Measurements from ENCODE around the gene METTL22. TPM values are rescaled to one million over a fixed set of nuclear protein-coding genes. Genes with fewer than 3 reads are reported as not detected.

The METTL22 gene
- polyA plus RNA-seq, 1 of the 3 experiments (the other 2 are of a cell fraction) = 38.3 TPM

DNA sequence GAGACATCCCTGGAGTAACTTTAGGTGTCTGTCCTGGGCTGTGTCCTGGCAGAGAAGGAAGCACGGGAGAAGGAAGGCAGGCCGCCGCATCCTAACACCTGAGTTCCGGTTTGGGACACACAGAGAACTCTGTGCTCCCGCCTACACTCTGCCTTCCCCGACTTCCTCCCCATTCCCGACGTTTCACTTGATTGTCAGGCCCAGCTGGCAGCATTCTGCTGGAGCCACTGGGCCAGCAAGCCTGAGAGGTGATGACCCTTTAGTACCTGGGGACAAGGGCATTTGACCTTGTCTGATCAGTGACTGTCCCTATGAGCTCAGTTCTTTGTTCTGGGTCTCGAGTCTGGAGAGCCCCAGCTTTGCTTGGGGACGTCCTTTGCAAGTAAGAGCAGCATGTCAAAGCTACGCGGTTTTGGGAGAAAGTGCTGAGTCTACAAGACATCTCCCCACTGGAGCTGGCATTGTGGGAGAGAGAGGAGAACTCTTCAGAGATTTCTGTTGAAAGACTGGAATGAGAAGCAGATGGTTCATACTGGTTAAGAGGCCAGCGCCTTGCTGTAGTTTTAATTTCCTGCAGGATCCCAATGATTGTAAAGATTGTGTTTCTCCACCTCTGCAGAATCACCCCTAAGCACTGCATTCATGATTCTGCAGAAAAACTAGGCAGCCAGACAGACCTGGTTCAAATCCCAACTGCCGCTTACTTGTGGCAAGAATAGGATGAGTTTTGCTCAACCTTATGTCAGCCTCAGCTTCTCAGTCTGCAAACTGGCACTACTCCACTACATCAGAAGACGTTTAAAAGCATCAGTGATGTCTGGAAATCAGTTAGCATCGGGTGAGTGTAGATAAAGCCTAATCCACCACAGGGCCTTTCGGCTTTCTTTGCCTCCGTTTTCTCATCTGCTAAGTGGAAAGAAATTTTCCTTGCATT, 73.6 kb downstream of the METTL22 start:
- DNase-seq = no peak
- H3K4me3 ChIP-seq (ENCODE audit: low read depth in 2 of 2, low read length in 1 of 2) = no peak overlapping the region
- H3K27ac ChIP-seq (ENCODE audit: low read depth in 2 of 2, low read length in 1 of 2) = no peak overlapping the region
- no peak overlapping the region for H3K4me2 ChIP-seq
- POLR2A ChIA-PET = no interaction called here
- H3K36me3 ChIP-seq (replicated peaks in 1 of 2; ENCODE audit: control insufficient read depth in 1 of 2, insufficient read depth in 2 of 2, low read length in 1 of 2) = no peaks in the 10 kb centered on the region
- no peak overlapping the region for H2AFZ ChIP-seq (ENCODE audit: low read depth)
- no peaks in the 10 kb centered on the region for H3K27me3 ChIP-seq (ENCODE audit: insufficient read depth)
- H3K9ac ChIP-seq = no peak overlapping the region
- CTCF ChIA-PET = interaction anchor here (0.7 to 1.6 kb wide), 2 partner anchors 19 to 185 kb away, joined by 3 to 4 read pairs; no protein-coding TSS in a partner anchor
- no peaks in the 10 kb centered on the region for H3K79me2 ChIP-seq (ENCODE audit: insufficient read depth)
- H3K9me3 ChIP-seq = no peaks in the 10 kb centered on the region
- 61% methylated on average over 14 of the region's 18 CpGs for WGBS (ENCODE audit: low lambda C conversion rate)
- H4K20me1 ChIP-seq (ENCODE audit: insufficient read depth) = no peaks in the 10 kb centered on the region
- H3K4me1 ChIP-seq (ENCODE audit: control insufficient read depth in 1 of 2, insufficient read depth in 2 of 2, low read depth in 1 of 2, low read length in 1 of 2) = no peaks in the 10 kb centered on the region; a peak in 1 of 4 replicates
- TF ChIP-seq FOXM1 (IDR thresholded peaks at IDR 0.05; ENCODE audit: low read depth) (no peak), MEF2A (IDR thresholded peaks at IDR 0.05; ENCODE audit: borderline replicate concordance, low read depth) (no peak), RAD21 (IDR thresholded peaks at IDR 0.05; ENCODE audit: low read length) (no peak), POLR2AphosphoS5 (IDR thresholded peaks at IDR 0.05; ENCODE audit: low read depth, low read length) (no peak), TCF12 (IDR thresholded peaks at IDR 0.05) (no peak), EZH2phosphoT487 (IDR thresholded peaks at IDR 0.05; ENCODE audit: borderline replicate concordance, low read depth) (no peak), SMC3 (IDR thresholded peaks at IDR 0.05; ENCODE audit: low read depth, low read length) (no peak), NFIC (IDR thresholded peaks at IDR 0.05; ENCODE audit: borderline replicate concordance) (no peak)
- TF ChIP-seq, protein P1, sequence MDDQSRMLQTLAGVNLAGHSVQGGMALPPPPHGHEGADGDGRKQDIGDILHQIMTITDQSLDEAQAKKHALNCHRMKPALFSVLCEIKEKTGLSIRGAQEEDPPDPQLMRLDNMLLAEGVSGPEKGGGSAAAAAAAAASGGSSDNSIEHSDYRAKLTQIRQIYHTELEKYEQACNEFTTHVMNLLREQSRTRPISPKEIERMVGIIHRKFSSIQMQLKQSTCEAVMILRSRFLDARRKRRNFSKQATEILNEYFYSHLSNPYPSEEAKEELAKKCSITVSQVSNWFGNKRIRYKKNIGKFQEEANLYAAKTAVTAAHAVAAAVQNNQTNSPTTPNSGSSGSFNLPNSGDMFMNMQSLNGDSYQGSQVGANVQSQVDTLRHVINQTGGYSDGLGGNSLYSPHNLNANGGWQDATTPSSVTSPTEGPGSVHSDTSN (IDR thresholded peaks at IDR 0.05) = no peak
- TF ChIP-seq, protein P2, sequence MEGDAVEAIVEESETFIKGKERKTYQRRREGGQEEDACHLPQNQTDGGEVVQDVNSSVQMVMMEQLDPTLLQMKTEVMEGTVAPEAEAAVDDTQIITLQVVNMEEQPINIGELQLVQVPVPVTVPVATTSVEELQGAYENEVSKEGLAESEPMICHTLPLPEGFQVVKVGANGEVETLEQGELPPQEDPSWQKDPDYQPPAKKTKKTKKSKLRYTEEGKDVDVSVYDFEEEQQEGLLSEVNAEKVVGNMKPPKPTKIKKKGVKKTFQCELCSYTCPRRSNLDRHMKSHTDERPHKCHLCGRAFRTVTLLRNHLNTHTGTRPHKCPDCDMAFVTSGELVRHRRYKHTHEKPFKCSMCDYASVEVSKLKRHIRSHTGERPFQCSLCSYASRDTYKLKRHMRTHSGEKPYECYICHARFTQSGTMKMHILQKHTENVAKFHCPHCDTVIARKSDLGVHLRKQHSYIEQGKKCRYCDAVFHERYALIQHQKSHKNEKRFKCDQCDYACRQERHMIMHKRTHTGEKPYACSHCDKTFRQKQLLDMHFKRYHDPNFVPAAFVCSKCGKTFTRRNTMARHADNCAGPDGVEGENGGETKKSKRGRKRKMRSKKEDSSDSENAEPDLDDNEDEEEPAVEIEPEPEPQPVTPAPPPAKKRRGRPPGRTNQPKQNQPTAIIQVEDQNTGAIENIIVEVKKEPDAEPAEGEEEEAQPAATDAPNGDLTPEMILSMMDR (IDR thresholded peaks at IDR 0.05) = no peak
- no peaks in the 10 kb centered on the region for H3F3A ChIP-seq (replicated peaks; ENCODE audit: insufficient read depth)
- H3K9me2 ChIP-seq = no peaks in the 10 kb centered on the region

DNA sequence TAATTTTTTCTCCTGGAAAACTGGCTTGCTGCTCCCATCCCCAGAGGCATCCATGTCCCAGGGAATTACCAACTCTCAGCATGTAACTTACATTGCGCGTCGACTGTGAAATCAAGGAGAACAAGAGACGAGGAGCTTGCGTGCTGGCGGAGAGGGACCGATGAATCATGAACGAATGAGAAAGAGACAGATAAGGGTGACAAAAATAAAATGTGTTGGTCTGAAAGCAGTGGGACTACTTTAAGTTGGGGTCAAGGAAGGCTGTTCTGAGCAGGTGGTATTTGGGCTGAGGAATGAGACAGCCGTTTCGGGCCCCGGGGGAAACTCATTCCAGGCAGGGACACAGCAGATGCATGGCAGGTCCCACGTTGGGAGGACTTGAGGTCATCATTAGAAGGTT, 75.4 kb downstream of the METTL22 start:
- Histone ChIP-seq H3K79me2 (ENCODE audit: insufficient read depth) (no peaks in the 10 kb centered on the region), H3F3A (replicated peaks; ENCODE audit: insufficient read depth) (no peaks in the 10 kb centered on the region), H2AFZ (ENCODE audit: low read depth) (no peak overlapping the region), H3K9me3 (no peaks in the 10 kb centered on the region), H3K9me2 (no peaks in the 10 kb centered on the region), H3K36me3 (replicated peaks in 1 of 2; ENCODE audit: control insufficient read depth in 1 of 2, insufficient read depth in 2 of 2, low read length in 1 of 2) (no peaks in the 10 kb centered on the region), H3K9ac (no peak overlapping the region), H3K4me2 (no peak overlapping the region), H4K20me1 (ENCODE audit: insufficient read depth) (no peaks in the 10 kb centered on the region), H3K4me3 (ENCODE audit: low read depth in 2 of 2, low read length in 1 of 2) (no peak overlapping the region), H3K27me3 (ENCODE audit: insufficient read depth) (no peaks in the 10 kb centered on the region), H3K27ac (ENCODE audit: low read depth in 2 of 2, low read length in 1 of 2) (no peak overlapping the region), H3K4me1 (ENCODE audit: control insufficient read depth in 1 of 2, insufficient read depth in 2 of 2, low read depth in 1 of 2, low read length in 1 of 2) (no peaks in the 10 kb centered on the region; a peak in 1 of 4 replicates)
- DNase-seq = no peak
- ChIA-PET POLR2A (no interaction called here), CTCF (interaction anchor here (2.1 kb wide), 1 partner anchor 8 kb away, joined by 6 read pairs; no protein-coding TSS in a partner anchor)
- WGBS (ENCODE audit: low lambda C conversion rate) = 74% methylated on average over 9 of the region's 12 CpGs
- no peak for TF ChIP-seq SMC3 (IDR thresholded peaks at IDR 0.05; ENCODE audit: low read depth, low read length)
